ENCODE data around the gene ATXN2. TPM values are rescaled to one million over a fixed set of nuclear protein-coding genes. Genes with fewer than 3 reads are reported as not detected.
A peak's percentile ranks its signal among the peaks of the same experiment; 100 is the strongest.
"Not testable (repeated sequence)": the region's sequence is repeated elsewhere in the genome, so short reads cannot be mapped to it uniquely, and the experiment has no call there.

The ATXN2 gene
- total RNA-seq, 1 donor from 2014 or later: 14.2 TPM

DNA sequence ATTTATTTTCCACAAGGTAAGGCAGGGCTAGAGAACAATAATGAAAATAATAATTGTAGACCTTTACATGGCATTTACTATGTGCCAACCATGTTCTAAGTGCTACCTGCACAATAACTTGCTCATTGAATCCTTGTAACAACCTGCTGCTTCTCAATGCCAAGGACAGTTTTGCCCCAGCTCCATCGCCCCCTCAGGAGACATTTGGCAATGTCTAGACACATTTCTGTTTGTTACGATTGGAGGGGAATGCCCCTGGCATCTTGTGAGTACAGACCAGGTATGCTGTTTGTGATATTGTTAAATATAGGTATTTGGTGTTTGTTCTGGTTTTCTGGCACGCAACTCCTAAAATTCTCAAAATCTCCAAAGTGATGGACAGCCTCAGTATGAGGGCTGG lies 8.1 kb upstream of the ATXN2 start:
- H3K4me3 ChIP-seq (ENCODE audit: low read depth, low read length): no peak overlapping the region
- TF ChIP-seq, protein P1, sequence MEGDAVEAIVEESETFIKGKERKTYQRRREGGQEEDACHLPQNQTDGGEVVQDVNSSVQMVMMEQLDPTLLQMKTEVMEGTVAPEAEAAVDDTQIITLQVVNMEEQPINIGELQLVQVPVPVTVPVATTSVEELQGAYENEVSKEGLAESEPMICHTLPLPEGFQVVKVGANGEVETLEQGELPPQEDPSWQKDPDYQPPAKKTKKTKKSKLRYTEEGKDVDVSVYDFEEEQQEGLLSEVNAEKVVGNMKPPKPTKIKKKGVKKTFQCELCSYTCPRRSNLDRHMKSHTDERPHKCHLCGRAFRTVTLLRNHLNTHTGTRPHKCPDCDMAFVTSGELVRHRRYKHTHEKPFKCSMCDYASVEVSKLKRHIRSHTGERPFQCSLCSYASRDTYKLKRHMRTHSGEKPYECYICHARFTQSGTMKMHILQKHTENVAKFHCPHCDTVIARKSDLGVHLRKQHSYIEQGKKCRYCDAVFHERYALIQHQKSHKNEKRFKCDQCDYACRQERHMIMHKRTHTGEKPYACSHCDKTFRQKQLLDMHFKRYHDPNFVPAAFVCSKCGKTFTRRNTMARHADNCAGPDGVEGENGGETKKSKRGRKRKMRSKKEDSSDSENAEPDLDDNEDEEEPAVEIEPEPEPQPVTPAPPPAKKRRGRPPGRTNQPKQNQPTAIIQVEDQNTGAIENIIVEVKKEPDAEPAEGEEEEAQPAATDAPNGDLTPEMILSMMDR (conservative IDR thresholded peaks at IDR 0.05; ENCODE audit: low read depth, low read length): peak; percentile 21
- DNase-seq (ENCODE audit: low read depth): no peak

- TF ChIP-seq, protein P1 (conservative IDR thresholded peaks at IDR 0.05; ENCODE audit: low read depth, low read length): no peak
- DNase-seq (ENCODE audit: low read depth): no peak
- no peak overlapping the region for H3K4me3 ChIP-seq (ENCODE audit: low read depth, low read length)
Observed at GRCh38 chr12:111606767-111607230, 7.7 kb upstream of the ATXN2 start.

DNA sequence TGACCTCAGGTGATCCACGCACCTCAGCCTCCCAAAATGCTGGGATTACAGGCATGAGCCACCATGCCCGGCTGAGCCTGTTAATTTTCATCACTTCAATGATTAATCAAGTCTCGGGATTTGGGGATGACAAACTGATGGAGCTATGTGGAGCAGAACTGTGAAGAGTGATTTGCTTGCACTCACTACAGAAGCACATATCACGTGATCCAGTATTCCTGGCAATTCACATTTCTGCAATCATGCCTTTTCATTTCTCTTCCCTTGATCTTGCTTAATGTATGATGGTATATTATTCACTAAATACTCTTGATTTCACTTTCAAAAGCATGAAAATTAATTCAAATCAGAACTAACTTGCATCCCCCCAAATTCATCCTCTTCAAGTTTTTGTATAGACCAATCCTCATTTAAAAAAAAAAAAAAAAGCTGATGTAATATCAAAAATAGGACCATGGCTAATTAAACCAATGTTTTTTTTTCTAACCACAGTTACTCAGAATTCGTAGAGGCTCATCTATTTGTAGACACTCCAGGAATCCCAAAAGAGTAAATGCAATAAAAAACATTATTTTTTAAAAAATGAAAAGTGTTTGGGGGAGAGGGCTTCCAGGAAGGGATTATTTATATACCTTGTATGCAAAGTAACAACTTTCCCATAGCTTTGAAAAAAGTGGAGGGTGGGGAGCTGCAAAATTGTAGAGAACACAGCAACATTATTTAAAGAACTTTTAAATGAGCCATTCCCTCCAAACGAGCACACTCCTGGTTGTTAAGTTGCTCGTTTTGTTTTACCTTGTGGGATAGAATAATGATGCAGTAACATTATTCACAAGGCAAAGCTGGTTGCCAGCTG lies 7.0 kb upstream of the ATXN2 start:
- H3K4me3 ChIP-seq (ENCODE audit: low read depth, low read length): no peak overlapping the region
- TF ChIP-seq, protein P1 (conservative IDR thresholded peaks at IDR 0.05; ENCODE audit: low read depth, low read length): no peak
- DNase-seq (ENCODE audit: low read depth): no peak

- DNase-seq (ENCODE audit: low read depth); H3K4me3 ChIP-seq (ENCODE audit: low read depth, low read length): not testable (repeated sequence)
Observed at GRCh38 chr12:111602857-111603256, 3.7 kb upstream of the ATXN2 start.

DNA sequence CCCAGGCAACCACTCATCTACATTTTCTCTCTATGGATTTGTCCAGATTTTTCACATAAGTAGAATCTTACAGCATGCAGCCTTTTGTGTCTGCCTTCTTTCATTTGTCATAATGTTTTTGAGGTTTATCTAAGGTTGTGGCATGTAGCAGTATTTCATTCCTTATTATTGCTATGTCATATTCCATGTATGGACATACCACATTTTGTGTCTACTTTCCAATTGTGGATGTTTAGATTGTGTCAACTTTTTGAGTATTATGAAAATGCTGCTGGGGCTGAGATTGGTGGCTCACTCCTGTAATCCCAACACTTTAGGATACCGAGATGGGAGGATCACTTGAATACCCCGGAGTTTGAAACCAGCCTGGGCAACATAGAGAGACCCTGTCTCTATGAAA lies 3.2 kb upstream of the ATXN2 start:
- DNase-seq (ENCODE audit: low read depth): no peak
- no peak overlapping the region for H3K4me3 ChIP-seq (ENCODE audit: low read depth, low read length)
- TF ChIP-seq, protein P1 (conservative IDR thresholded peaks at IDR 0.05; ENCODE audit: low read depth, low read length): no peak

- H3K4me3 ChIP-seq (ENCODE audit: low read depth, low read length); DNase-seq (ENCODE audit: low read depth): not testable (repeated sequence)
Observed at GRCh38 chr12:111600986-111601385, 1.9 kb upstream of the ATXN2 start.

GRCh38 chr12:111600205-111600642 lies 1.1 kb upstream of the ATXN2 start:
- H3K4me3 ChIP-seq (ENCODE audit: low read depth, low read length): peak overlapping the region; percentile 98
- TF ChIP-seq, protein P1 (conservative IDR thresholded peaks at IDR 0.05; ENCODE audit: low read depth, low read length): no peak
- DNase-seq (ENCODE audit: low read depth): peak; percentile 23

Data from epithelial cell of proximal tubule (primary cell).